ENCODE data around the gene ATAD1. TPM values are rescaled to one million over a fixed set of nuclear protein-coding genes. Genes with fewer than 3 reads are reported as not detected.
"Not testable (repeated sequence)": the region's sequence is repeated elsewhere in the genome, so short reads cannot be mapped to it uniquely, and the experiment has no call there.

ATAD1 gene, protein sequence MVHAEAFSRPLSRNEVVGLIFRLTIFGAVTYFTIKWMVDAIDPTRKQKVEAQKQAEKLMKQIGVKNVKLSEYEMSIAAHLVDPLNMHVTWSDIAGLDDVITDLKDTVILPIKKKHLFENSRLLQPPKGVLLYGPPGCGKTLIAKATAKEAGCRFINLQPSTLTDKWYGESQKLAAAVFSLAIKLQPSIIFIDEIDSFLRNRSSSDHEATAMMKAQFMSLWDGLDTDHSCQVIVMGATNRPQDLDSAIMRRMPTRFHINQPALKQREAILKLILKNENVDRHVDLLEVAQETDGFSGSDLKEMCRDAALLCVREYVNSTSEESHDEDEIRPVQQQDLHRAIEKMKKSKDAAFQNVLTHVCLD
- total RNA-seq (10 to 100 TPM; 25.1 to 32.2 TPM), total RNA-seq (56.4 to 89.1 reads per million in 2 donors)

DNA sequence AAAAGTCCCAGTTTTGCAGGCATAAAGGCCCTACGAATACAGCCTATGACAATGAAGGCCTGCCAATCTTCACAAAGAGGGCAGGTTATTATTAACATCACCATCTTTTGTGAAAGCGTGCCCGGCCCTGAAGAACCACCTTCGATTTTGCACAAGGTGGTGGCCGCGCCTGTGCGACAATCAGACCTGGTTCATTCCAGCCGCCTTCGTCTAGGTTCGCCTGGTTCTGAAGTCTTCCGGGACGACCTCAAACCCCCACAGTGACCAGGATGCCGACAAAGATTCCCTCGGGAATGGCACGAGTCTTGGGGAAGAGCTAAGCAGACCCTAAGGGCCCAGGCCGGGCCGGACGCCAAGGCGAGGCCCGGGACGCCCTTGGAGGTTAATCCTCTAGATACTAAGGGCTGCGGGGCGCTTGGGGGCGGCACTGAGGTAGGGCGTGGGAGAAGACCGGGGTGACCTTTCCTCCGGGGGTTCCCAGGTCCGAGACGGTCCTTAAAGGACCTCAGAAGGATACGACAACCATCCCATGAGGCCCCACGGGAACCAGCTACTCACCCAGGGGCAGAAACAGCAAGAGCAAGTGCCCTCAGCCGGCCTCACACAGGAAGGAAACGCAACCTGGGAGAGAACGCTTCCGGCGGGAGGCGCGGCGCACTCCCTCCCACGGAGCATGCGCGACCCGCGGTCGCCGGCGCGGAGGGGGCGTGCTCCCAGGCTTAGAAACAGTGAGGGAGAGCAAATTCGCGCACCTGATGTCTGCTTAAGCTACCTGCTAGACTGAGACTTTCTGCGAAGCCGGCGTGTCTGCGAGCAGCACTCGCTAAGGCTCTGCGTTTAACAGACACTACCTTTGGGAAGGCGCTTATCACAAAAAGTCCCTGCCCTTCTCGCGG lies at the start of gene ATAD1:
Gene ATAD1 (minus strand): TSS at position 618 of the 896 bp plus-strand sequence. CDS start 3,627 bp downstream, outside the sequence.
- ATAC-seq: peak; percentile 87

DNA sequence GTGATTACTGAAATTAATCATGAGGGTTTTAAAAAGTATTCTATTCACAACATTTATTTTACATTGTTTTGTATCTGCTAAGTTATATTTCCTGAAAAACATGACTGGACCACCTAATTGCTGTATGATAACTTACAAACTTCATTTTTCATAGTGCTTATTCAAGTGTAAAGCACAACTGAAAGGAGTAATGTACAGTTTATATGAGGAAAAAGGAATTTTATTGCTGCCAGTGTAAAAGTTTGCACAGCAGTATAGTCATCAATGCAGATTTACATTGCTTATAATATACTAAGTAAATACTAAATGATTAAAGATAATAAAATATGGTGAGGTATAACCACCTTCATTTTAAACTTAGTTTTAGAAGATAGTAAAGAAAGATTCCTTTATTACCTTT lies 49.4 kb upstream of the ATAD1 start:
- H3K9me3 ChIP-seq (ENCODE audit: control insufficient read depth, low read length, poor library complexity, severe bottlenecking): no peaks in the 10 kb centered on the region
- H3K27me3 Mint-ChIP-seq: no peaks in the 10 kb centered on the region
- H3K36me3 Mint-ChIP-seq (ENCODE audit: low read depth): peaks cover 7% of the 10 kb centered on the region
- ATAC-seq (no peak), DNase-seq (no peak)
- H3K4me1 Mint-ChIP-seq: peaks cover 51% of the 10 kb centered on the region
- H3K27ac Mint-ChIP-seq: peak overlapping the region; percentile 93
- H3K4me3 Mint-ChIP-seq: peak overlapping the region; percentile 83

More for the DNA sequence above, at the start of gene ATAD1:
- H3K27me3 Mint-ChIP-seq: no peaks in the 10 kb centered on the region
- H3K4me3 Mint-ChIP-seq: peak within 1 kb of the TSS; percentile 97
- peaks cover 28% of the 10 kb centered on the region for H3K4me1 Mint-ChIP-seq
- DNase-seq: peak; percentile 78 to 86 (median 80)
- H3K36me3 Mint-ChIP-seq (ENCODE audit: low read depth): no peaks in the 10 kb centered on the region
- peak within 1 kb of the TSS; percentile 97 for H3K27ac Mint-ChIP-seq
- H3K9me3 ChIP-seq (ENCODE audit: control insufficient read depth, low read length, poor library complexity, severe bottlenecking): no peaks in the 10 kb centered on the region

DNA sequence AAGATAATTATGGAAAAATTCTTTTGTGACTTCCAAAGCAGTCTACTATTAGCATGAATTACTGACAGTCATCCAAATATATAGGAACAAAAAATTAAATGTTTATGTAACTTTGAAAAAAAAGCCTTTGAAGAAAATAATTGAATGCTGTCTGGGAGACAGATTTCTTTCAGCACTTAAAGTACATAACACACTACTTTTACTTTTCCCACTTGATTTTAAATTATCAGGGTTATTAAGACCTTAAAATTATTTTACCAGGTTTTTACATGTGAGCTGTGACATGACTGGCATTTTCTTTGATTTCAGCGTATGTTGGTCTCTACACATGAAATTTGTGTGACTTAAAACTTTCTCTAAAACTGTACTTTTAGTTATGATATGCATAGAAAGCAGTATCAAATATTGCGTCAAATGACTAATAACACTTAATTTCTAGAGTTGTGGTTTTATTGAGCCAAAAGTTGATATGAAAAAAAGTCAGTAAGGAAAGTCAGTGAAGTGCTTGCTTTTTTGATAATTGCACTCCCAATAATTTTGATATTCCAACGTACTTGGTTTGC lies 48.5 kb upstream of the ATAD1 start:
- DNase-seq (no peak), ATAC-seq (no peak)
- Mint-ChIP-seq H3K27me3 (no peaks in the 10 kb centered on the region), H3K27ac (peak overlapping the region; percentile 93), H3K4me3 (peak overlapping the region; percentile 83), H3K36me3 (ENCODE audit: low read depth) (peaks cover 7% of the 10 kb centered on the region), H3K4me1 (peaks cover 56% of the 10 kb centered on the region)
- H3K9me3 ChIP-seq (ENCODE audit: control insufficient read depth, low read length, poor library complexity, severe bottlenecking): no peaks in the 10 kb centered on the region

DNA sequence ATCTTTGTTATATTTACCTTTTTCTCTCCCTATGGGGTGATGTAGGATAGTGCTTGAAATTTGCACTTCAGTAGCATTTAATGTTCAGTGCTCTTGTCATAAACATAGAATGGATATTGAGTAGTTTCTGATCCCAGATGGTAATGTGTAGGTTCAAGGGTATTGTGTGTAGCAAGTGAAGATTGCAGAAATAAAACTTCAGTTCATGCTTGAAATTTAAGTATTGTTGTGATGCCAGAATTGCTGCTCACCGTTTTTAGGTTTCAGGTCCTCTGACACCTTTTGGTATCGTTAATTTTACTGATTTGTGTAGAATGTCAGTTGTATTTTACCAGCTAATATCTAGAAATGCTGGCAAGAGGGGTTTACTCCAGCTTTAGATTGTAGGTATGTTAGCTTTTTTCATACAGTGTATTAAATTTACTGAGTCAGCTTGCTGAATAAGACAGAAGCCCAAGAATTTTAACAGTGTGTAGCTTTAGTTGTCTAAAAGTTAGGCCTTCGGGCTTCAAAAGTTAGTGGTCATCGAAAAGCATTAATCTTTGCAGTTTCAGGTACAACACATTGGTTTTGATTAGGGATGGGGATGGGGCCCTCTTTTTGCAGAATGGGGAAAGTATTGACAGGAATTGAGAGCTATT lies 47.3 kb upstream of the ATAD1 start:
- Mint-ChIP-seq H3K36me3 (ENCODE audit: low read depth) (peaks cover 7% of the 10 kb centered on the region), H3K27ac (peak overlapping the region; percentile 93), H3K4me1 (peaks cover 54% of the 10 kb centered on the region), H3K4me3 (peak overlapping the region; percentile 97), H3K27me3 (no peaks in the 10 kb centered on the region)
- DNase-seq: no peak
- no peak for ATAC-seq
- no peaks in the 10 kb centered on the region for H3K9me3 ChIP-seq (ENCODE audit: control insufficient read depth, low read length, poor library complexity, severe bottlenecking)

DNA sequence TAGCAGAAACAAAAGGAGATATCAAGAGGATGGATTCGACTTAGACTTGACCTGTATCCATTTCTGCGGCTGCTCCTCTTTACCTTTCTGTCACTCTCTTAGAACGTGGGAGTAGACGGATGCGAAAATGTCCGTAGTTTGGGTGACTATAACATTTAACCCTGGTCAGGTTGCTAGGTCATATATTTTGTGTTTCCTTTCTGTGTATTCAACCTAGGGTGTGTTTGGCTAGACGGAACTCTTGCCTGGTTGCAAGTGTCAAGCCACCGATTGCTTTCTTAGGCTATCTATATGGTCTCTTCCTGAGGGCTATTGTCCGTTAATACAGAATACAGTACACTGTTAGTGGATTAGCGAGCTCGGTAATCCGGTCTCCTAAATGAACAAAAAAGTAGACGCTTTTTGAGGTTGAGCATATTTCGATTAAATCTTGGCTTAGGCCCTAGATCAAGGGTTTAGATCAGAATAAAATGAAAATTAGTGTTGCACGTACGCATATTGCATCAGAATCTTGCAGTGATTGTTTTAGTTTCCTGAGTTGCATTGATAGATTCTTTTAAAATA lies 46.6 kb upstream of the ATAD1 start:
- ATAC-seq (no peak), DNase-seq (no peak)
- H3K27me3 Mint-ChIP-seq: no peaks in the 10 kb centered on the region
- H3K27ac Mint-ChIP-seq: peak overlapping the region; percentile 93
- H3K4me1 Mint-ChIP-seq: peaks cover 54% of the 10 kb centered on the region
- H3K9me3 ChIP-seq (ENCODE audit: control insufficient read depth, low read length, poor library complexity, severe bottlenecking): no peaks in the 10 kb centered on the region
- H3K36me3 Mint-ChIP-seq (ENCODE audit: low read depth): peaks cover 7% of the 10 kb centered on the region
- H3K4me3 Mint-ChIP-seq: peak overlapping the region; percentile 97

DNA sequence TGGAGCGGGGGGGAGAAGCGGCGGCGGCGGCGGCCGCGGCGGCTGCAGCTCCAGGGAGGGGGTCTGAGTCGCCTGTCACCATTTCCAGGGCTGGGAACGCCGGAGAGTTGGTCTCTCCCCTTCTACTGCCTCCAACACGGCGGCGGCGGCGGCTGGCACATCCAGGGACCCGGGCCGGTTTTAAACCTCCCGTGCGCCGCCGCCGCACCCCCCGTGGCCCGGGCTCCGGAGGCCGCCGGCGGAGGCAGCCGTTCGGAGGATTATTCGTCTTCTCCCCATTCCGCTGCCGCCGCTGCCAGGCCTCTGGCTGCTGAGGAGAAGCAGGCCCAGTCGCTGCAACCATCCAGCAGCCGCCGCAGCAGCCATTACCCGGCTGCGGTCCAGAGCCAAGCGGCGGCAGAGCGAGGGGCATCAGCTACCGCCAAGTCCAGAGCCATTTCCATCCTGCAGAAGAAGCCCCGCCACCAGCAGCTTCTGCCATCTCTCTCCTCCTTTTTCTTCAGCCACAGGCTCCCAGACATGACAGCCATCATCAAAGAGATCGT lies 46.0 kb upstream of the ATAD1 start:
- Mint-ChIP-seq H3K27ac (peak overlapping the region; percentile 96), H3K4me3 (peak overlapping the region; percentile 98), H3K4me1 (peaks cover 51% of the 10 kb centered on the region)
- H3K27me3 Mint-ChIP-seq; H3K9me3 ChIP-seq (ENCODE audit: control insufficient read depth, low read length, poor library complexity, severe bottlenecking); ATAC-seq; H3K36me3 Mint-ChIP-seq (ENCODE audit: low read depth): not testable (repeated sequence)
- DNase-seq: peak in 2 of 3 donors; percentile 7 to 27

DNA sequence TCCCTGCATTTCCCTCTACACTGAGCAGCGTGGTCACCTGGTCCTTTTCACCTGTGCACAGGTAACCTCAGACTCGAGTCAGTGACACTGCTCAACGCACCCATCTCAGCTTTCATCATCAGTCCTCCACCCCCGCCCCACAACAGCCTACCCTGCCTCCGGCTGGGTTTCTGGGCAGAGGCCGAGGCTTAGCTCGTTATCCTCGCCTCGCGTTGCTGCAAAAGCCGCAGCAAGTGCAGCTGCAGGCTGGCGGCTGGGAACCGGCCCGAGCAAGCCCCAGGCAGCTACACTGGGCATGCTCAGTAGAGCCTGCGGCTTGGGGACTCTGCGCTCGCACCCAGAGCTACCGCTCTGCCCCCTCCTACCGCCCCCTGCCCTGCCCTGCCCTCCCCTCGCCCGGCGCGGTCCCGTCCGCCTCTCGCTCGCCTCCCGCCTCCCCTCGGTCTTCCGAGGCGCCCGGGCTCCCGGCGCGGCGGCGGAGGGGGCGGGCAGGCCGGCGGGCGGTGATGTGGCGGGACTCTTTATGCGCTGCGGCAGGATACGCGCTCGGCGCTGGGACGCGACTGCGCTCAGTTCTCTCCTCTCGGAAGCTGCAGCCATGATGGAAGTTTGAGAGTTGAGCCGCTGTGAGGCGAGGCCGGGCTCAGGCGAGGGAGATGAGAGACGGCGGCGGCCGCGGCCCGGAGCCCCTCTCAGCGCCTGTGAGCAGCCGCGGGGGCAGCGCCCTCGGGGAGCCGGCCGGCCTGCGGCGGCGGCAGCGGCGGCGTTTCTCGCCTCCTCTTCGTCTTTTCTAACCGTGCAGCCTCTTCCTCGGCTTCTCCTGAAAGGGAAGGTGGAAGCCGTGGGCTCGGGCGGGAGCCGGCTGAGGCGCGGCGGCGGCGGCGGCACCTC lies 45.3 kb upstream of the ATAD1 start, which contains the start of the genes KLLN and PTEN:
Gene KLLN (minus strand): TSS at position 481 of the 891 bp plus-strand sequence. CDS start 1,046 bp downstream, outside the sequence.
Gene PTEN (plus strand): TSS at position 573 of the 891 bp plus-strand sequence. CDS start 845 bp downstream, outside the sequence.
- Mint-ChIP-seq H3K4me1 (peaks cover 46% of the 10 kb centered on the region), H3K27me3 (no peaks in the 10 kb centered on the region), H3K36me3 (ENCODE audit: low read depth) (peaks cover 7% of the 10 kb centered on the region), H3K4me3 (peak within 1 kb of the TSS; percentile 98), H3K27ac (peak within 1 kb of the TSS; percentile 96)
- DNase-seq: peak; percentile 69 to 79 (median 75)
- peak; percentile 45 for ATAC-seq
- H3K9me3 ChIP-seq (ENCODE audit: control insufficient read depth, low read length, poor library complexity, severe bottlenecking): no peaks in the 10 kb centered on the region

DNA sequence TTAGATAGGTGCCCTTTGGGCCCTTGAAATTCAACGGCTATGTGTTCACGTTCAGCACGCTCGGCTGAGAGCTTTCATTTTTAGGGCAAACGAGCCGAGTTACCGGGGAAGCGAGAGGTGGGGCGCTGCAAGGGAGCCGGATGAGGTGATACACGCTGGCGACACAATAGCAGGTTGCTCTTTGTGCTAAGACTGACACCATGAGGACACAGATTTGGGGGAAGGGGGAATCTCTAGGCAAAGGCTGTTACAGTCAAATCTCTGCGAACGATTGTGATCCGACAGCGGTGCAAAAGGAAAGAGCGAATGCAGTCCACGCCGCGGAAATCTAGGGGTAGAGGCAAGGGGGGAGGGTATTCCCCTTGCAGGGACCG lies 44.6 kb upstream of the ATAD1 start:
- Mint-ChIP-seq H3K36me3 (ENCODE audit: low read depth) (peaks cover 7% of the 10 kb centered on the region), H3K27ac (peak overlapping the region; percentile 96), H3K27me3 (no peaks in the 10 kb centered on the region), H3K4me3 (peak overlapping the region; percentile 98), H3K4me1 (peaks cover 45% of the 10 kb centered on the region)
- no peaks in the 10 kb centered on the region for H3K9me3 ChIP-seq (ENCODE audit: control insufficient read depth, low read length, poor library complexity, severe bottlenecking)
- ATAC-seq: peak; percentile 52
- DNase-seq: peak in 1 of 3 donors; percentile 51

DNA sequence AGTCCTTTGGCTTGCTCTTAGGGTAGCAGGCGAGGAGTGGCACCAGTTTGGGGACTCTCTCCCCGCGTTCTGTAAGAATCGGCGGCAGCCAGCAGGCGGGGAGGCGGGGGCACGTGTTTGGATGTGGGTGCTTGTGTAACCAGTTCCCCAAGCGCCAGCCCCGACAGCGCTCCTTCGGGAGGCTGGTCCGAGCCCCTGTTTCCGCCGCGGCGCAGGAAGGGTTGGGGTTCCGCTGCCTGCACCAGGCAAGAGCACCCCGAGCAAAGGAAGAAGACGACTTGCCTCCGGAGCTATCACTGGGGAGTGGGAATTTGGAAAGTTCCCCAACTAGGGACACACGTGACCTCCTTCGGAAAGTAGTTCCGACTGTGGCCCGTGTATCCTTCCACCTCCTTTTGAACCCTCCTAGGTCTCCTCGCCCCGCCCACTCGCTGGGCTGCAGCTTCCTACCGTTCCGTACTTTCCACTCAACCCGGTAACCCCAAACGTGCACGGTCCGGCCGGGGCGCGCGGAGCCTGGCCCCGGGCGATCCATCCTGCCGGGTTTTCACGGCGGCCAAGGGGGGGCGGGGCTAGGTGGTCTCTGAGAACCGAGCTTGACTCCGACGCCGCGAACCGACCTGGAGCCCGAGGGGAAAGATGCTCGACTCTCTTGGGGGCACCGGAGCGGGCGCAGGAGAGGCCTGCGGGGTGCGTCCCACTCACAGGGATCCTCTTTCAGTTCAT lies 44.1 kb upstream of the ATAD1 start:
- H3K9me3 ChIP-seq (ENCODE audit: control insufficient read depth, low read length, poor library complexity, severe bottlenecking): no peaks in the 10 kb centered on the region
- ATAC-seq (peak; percentile 81), DNase-seq (peak; percentile 86 to 90 (median 87))
- Mint-ChIP-seq H3K27me3 (no peaks in the 10 kb centered on the region), H3K36me3 (ENCODE audit: low read depth) (peaks cover 7% of the 10 kb centered on the region), H3K27ac (peak overlapping the region; percentile 96), H3K4me3 (peak overlapping the region; percentile 98), H3K4me1 (peaks cover 43% of the 10 kb centered on the region)

DNA sequence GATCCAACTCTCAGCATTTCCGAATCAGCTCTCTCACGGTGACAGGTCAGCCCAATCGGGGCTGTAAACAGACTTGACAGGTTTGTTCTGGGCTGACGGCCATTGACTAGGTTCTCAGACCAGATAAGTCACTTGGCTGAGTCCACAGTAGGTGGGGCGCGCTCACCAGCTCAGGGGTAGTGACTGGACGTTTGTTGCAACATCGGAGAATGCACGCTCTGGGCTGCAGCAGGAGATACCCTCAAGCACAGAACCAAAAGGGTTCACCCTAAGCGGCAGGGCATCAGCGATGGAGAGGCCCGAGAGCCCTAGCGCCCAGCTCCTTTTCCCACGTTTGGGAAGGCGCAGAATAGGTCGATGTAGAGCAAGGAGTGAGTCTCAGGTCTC lies 43.5 kb upstream of the ATAD1 start:
- DNase-seq: no peak
- Mint-ChIP-seq H3K4me3 (peak overlapping the region; percentile 98), H3K27me3 (no peaks in the 10 kb centered on the region), H3K27ac (peak overlapping the region; percentile 96), H3K36me3 (ENCODE audit: low read depth) (peaks cover 7% of the 10 kb centered on the region), H3K4me1 (peaks cover 40% of the 10 kb centered on the region)
- no peaks in the 10 kb centered on the region for H3K9me3 ChIP-seq (ENCODE audit: control insufficient read depth, low read length, poor library complexity, severe bottlenecking)
- ATAC-seq: no peak

DNA sequence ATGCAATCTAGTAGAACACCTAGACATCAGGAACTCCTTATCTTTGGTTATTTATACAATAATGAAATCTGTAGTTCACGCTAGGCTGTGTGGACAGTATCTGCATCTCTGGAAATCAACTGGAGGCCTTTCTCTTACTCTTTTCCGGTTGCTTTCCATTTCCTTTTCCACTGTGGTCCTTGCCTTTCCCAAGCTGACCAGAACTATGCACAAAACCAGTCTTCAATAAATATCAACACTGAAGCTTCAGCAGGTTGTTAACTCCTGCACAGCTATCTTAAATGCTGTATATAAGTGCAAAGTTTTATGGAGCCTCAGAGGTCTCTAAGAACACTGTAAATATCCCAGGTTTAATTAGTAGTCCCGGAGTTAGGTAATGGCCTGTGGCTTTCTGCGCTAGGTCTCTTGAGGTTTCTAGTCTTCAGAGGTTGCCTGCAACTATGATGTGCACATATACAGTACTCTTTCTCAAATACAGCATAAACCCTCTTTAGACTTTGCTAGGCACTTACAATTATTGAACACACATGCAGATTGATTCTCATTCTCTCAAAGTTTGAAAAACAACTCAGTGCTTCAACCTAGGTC lies 42.9 kb upstream of the ATAD1 start:
- peaks cover 7% of the 10 kb centered on the region for H3K36me3 Mint-ChIP-seq (ENCODE audit: low read depth)
- H3K27me3 Mint-ChIP-seq: no peaks in the 10 kb centered on the region
- H3K4me3 Mint-ChIP-seq: peak overlapping the region; percentile 98
- ATAC-seq: no peak
- H3K27ac Mint-ChIP-seq: peak overlapping the region; percentile 96
- peaks cover 37% of the 10 kb centered on the region for H3K4me1 Mint-ChIP-seq
- no peaks in the 10 kb centered on the region for H3K9me3 ChIP-seq (ENCODE audit: control insufficient read depth, low read length, poor library complexity, severe bottlenecking)
- DNase-seq: no peak
